IMR-90 (cell line): Measurements from ENCODE around the gene NRM. TPM values are rescaled to one million over a fixed set of nuclear protein-coding genes. Genes with fewer than 3 reads are reported as not detected.

Experiments
- ATAC-seq: fragments of 200-7000 bp; cut with Tn5 transposase; 2 replicates; pipeline ENCODE4 v1.9.1; 2020; ENCODE audit warnings: low read depth, mild to moderate bottlenecking, moderate library complexity
- BruUV-seq: library from RNA; stranded (reverse); fragments of 400-500 nt; replicated peaks from 2 replicates; lab custom pipeline; 2021; lab: Mats Ljungman, UMichigan
- CTCF ChIA-PET: fragments of 300-600 bp; formaldehyde crosslinking; extraction: SDS; loops from one replicate; lab custom pipeline; 2021; ENCODE audit warnings: antibody characterized with exemption; lab: Yijun Ruan, JAX
- POLR2A ChIA-PET: fragments of 300-600 bp; sonication (Branson Sonifier 250); formaldehyde crosslinking; loops from one replicate; lab custom pipeline; 2022; ENCODE audit warnings: antibody characterized with exemption; ENCODE audit not compliant: unreplicated experiment; lab: Charles Lee
- DNase-seq: peaks from one replicate; pipeline ENCODE4 v3.0.0; 2013
- H2AFZ ChIP-seq: replicated peaks from 2 replicates; pipeline ENCODE3; 2013; ENCODE audit warnings: low read length, mild to moderate bottlenecking; ENCODE audit not compliant: poor library complexity
- H2AK5ac ChIP-seq: 2 replicates; pipeline ENCODE4 v1.6.1; 2013; ENCODE audit warnings: low read depth, low read length, inconsistent platforms
- H2AK9ac ChIP-seq: replicated peaks from 2 replicates; pipeline ENCODE3; 2013; ENCODE audit warnings: mild to moderate bottlenecking, low read depth, low read length, moderate library complexity; ENCODE audit not compliant: poor library complexity
- H2BK120ac ChIP-seq: 2 replicates; pipeline ENCODE4 v1.6.1; 2013; ENCODE audit warnings: low read depth, low read length, inconsistent platforms
- H2BK15ac ChIP-seq: 3 replicates; pipeline ENCODE4 v1.6.1; 2013; ENCODE audit warnings: low read depth, low read length, inconsistent platforms
- H2BK20ac ChIP-seq: 2 replicates; pipeline ENCODE4 v1.6.1; 2013; ENCODE audit warnings: low read depth, mild to moderate bottlenecking, inconsistent platforms, low read length, moderate library complexity
- H2BK5ac ChIP-seq: 2 replicates; pipeline ENCODE4 v1.6.1; 2013; ENCODE audit warnings: mild to moderate bottlenecking, low read depth, low read length, inconsistent platforms; ENCODE audit not compliant: poor library complexity, severe bottlenecking
- H3K14ac ChIP-seq: replicated peaks from 2 replicates; pipeline ENCODE4 v1.6.1; 2013; ENCODE audit warnings: low read depth, low read length, inconsistent platforms
- H3K18ac ChIP-seq: 2 replicates; pipeline ENCODE4 v1.6.1; 2013; ENCODE audit warnings: low read depth, low read length, control low read depth
- H3K23ac ChIP-seq: 2 replicates; pipeline ENCODE4 v1.6.1; 2013; ENCODE audit warnings: low read depth, low read length, inconsistent platforms
- H3K27ac ChIP-seq: 2 replicates; pipeline ENCODE4 v1.5.1; 2013; ENCODE audit warnings: mild to moderate bottlenecking, control low read depth, low read length; ENCODE audit not compliant: insufficient read depth
- H3K27me3 ChIP-seq: 2 replicates; pipeline ENCODE4 v1.6.1; 2013; ENCODE audit warnings: low read length; ENCODE audit not compliant: control insufficient read depth, insufficient read depth
- H3K36me3 ChIP-seq: 2 replicates; pipeline ENCODE4 v1.6.1; 2013; ENCODE audit warnings: low read length, mixed read lengths; ENCODE audit not compliant: control insufficient read depth, insufficient read depth
- H3K4ac ChIP-seq: 2 replicates; pipeline ENCODE4 v1.6.1; 2013; ENCODE audit warnings: low read depth, low read length, inconsistent platforms
- H3K4me1 ChIP-seq: 2 replicates; pipeline ENCODE4 v1.6.1; 2013; ENCODE audit warnings: low read length, mixed read lengths; ENCODE audit not compliant: control insufficient read depth, insufficient read depth
- H3K4me2 ChIP-seq: 2 replicates; pipeline ENCODE4 v1.6.1; 2013; ENCODE audit warnings: low read depth, mild to moderate bottlenecking, control low read depth, low read length, moderate library complexity
- H3K4me3 ChIP-seq: 2 replicates; pipeline ENCODE4 v1.5.1; 2013; ENCODE audit warnings: low read depth, mild to moderate bottlenecking, control low read depth, low read length, moderate library complexity; ENCODE audit not compliant: insufficient read depth
- H3K56ac ChIP-seq: 2 replicates; pipeline ENCODE4 v1.6.1; 2013; ENCODE audit warnings: low read length, inconsistent platforms; ENCODE audit not compliant: insufficient read depth; ENCODE audit errors: extremely low read depth
- H3K79me1 ChIP-seq, 2 experiments: 2 replicates each; pipeline ENCODE4 v1.6.1; 2013; ENCODE audit warnings: low read length in 2 of 2, inconsistent platforms in 1 of 2, low read depth in 1 of 2
- H3K9ac ChIP-seq: 2 replicates; pipeline ENCODE4 v1.6.1; 2013; ENCODE audit warnings: low read depth, low read length, control low read depth
- H3K9me1 ChIP-seq: 2 replicates; pipeline ENCODE4 v1.6.1; 2013; ENCODE audit warnings: low read length, inconsistent platforms; ENCODE audit not compliant: insufficient read depth
- H3K9me3 ChIP-seq: 2 replicates; pipeline ENCODE4 v1.6.1; 2013; ENCODE audit warnings: low read length; ENCODE audit not compliant: control insufficient read depth, insufficient read depth
- H4K20me1 ChIP-seq: 2 replicates; pipeline ENCODE4 v1.6.1; 2013; ENCODE audit warnings: low read length, inconsistent platforms; ENCODE audit not compliant: insufficient read depth
- H4K5ac ChIP-seq: 2 replicates; pipeline ENCODE4 v1.6.1; 2013; ENCODE audit warnings: mild to moderate bottlenecking, low read depth, low read length, control low read depth
- H4K8ac ChIP-seq, 2 experiments: 2 replicates each; pipeline ENCODE4 v1.6.1; 2013; ENCODE audit warnings: low read depth in 2 of 2, low read length in 2 of 2, control low read depth in 1 of 2, inconsistent platforms in 1 of 2
- H4K91ac ChIP-seq: 2 replicates; pipeline ENCODE4 v1.6.1; 2013; ENCODE audit warnings: low read depth, low read length, inconsistent platforms; ENCODE audit not compliant: insufficient read depth
- BHLHE40 ChIP-seq: fragments of 150-350 bp; IDR thresholded peaks from 2 replicates; pipeline ENCODE4 v1.6.1; 2016; ENCODE audit warnings: mild to moderate bottlenecking, low read depth, low read length
- POLR2A ChIP-seq: IDR thresholded peaks from 2 replicates; pipeline ENCODE4 v1.6.1; 2012; ENCODE audit warnings: mild to moderate bottlenecking, low read depth, low read length
- WGBS, 2 experiments: methylation state at CpG; one replicate each; pipeline versions ENCODE4 v1.1.5 to v1.1.7; 2013; ENCODE audit warnings: missing lambda C conversion rate in 2 of 2; ENCODE audit not compliant: insufficient read length in 1 of 2; ENCODE audit errors: extremely low coverage in 2 of 2; 5-methylcytosine and 5-hydroxymethylcytosine counted together
- dilution Hi-C: fragments of 300-500 bp; cut with HindIII; formaldehyde crosslinking; loops from one replicate; pipeline ENCODE4 v1.14.3; 2018; ENCODE audit warnings: low sequenced_read_pairs; ENCODE audit not compliant: unreplicated experiment
- in situ Hi-C: fragments of 300-500 bp; cut with MboI; formaldehyde crosslinking; loops from 3 replicates; pipeline ENCODE4 v1.14.3; 2019; ENCODE audit warnings: low sequenced_read_pairs, inconsistent platforms, mixed read lengths
- intact Hi-C: fragments of 100-400 bp; cut with micrococcal nuclease; formaldehyde crosslinking; loops from 2 replicates; pipeline ENCODE4 v1.10.0; 2022
- polyA plus RNA-seq, 3 experiments: library from polyadenylated mRNA; depleted of rRNA; stranded (reverse); fragments of >200 nt; gene quantifications; 2 replicates each; pipeline ENCODE4 v1.2.3, GENCODE V29; 2012; ENCODE audit warnings: low replicate concordance in 1 of 3
- total RNA-seq: library from RNA; depleted of rRNA; stranded (reverse); fragments of >200 nt; gene quantifications from 2 replicates; pipeline ENCODE4 v1.2.3, GENCODE V29; 2012

NRM gene
- total and polyA plus RNA-seq, 2 of the 4 experiments (the other 2 are of a cell fraction) = 2.2 to 27.0 TPM

- no TSS peak for BruUV-seq
- POLR2A ChIA-PET = no interaction called here
- ATAC-seq (no peak), DNase-seq (no peak)
- Histone ChIP-seq H2BK120ac (no peak overlapping the region), H2AK9ac (no peak overlapping the region), H3K14ac (no peak overlapping the region), H3K9me3 (no peaks in the 10 kb centered on the region), H3K27ac (no peak overlapping the region), H3K9ac (no peak overlapping the region), H4K91ac (no peak overlapping the region), H3K18ac (no peak overlapping the region), H2BK5ac (no peak overlapping the region), H3K4ac (no peak overlapping the region), H2AK5ac (no peak overlapping the region), H3K9me1 (no peaks in the 10 kb centered on the region; the same call in 1 of the 2 replicates), H4K20me1 (no peaks in the 10 kb centered on the region), H4K5ac (no peak overlapping the region), H3K4me2 (no peak overlapping the region), H2BK15ac (no peak overlapping the region), H3K36me3 (peaks cover 35% of the 10 kb centered on the region), H2BK20ac (no peak overlapping the region), H2AFZ (no peak overlapping the region), H3K79me1 (no peaks in the 10 kb centered on the region), H3K56ac (no peak overlapping the region), H3K23ac (no peak overlapping the region), H3K4me1 (no peaks in the 10 kb centered on the region), H3K4me3 (no peak overlapping the region), H4K8ac (no peak overlapping the region), H3K27me3 (no peaks in the 10 kb centered on the region)
- 100% methylated on average over 3 of the region's 10 CpGs; no CpG with 5 or more reads in 1 of the 2 experiments for WGBS, 2 experiments
- intact Hi-C loops (no loop called here), dilution Hi-C loops (no loop called here), in situ Hi-C loops (no loop called here)
- CTCF ChIA-PET = no interaction called here
- TF ChIP-seq BHLHE40 = no peak
- no peak for TF ChIP-seq POLR2A
Measured at GRCh38 chr6:30703011-30703410, 12.2 kb upstream of the NRM start.
